CD4-positive, alpha-beta T cell treated with Interleukin-17A for 4 hours (primary cell): ENCODE results near the gene RRP12.

ENCODE experiments used
- DNase-seq: peaks from one replicate; pipeline ENCODE4 v3.0.0-alpha.2; 2020; ENCODE audit warnings: mixed read lengths

The RRP12 gene

DNA sequence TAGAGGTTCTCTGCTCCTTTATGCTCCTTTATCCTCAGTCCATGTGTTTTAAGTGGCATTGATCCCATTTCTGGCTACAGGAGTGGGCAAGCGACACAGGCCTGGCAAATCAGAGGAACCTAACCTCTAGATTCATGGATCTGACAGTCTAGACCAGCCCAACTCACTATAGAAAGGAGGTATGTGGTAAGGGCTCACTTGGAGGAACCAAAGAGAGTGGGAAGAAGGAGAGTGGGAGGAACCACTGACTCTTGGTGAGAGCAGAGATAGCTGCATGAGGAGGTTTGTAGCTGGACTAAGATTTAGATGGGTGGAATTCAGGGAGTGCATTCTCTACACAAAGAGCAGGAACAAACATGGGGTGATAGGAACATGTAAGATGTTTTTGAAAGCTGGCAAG is 93.7 kb downstream of the RRP12 start:
- no peak for DNase-seq
